Ishikawa (cell line): ENCODE results near the gene PLA2G15.

Experiments used
- EP300 ChIP-seq: IDR thresholded peaks from 2 replicates; pipeline ENCODE4 v1.6.1; 2012; ENCODE audit warnings: borderline replicate concordance
- NFIC ChIP-seq: IDR thresholded peaks from 2 replicates; pipeline ENCODE4 v1.6.1; 2012
- ZBTB7A ChIP-seq: IDR thresholded peaks from 2 replicates; pipeline ENCODE4 v1.6.1; 2012; ENCODE audit warnings: low read depth

- TF ChIP-seq EP300, result no peak
- no peak for TF ChIP-seq ZBTB7A
- TF ChIP-seq NFIC, result no peak
Measured at GRCh38 chr16:68249371-68249770, 4.2 kb downstream of the PLA2G15 start.
